Activated CD4-positive, alpha-beta T cell treated with anti-CD3 and anti-CD28 coated beads, Interleukin-2, Interleukin-4, amounts not matched to agents 100 ng/mL and 50 ng/mL, durations not matched to agents 16 hours and 8 hours (primary cell): ENCODE data around the gene LIMD2.

Source experiments
- DNase-seq: peaks from one replicate; pipeline ENCODE4 v3.0.0-alpha.2; 2020; ENCODE audit warnings: low spot score

Gene LIMD2

GRCh38 chr17:63681530-63681929 is 18.4 kb downstream of the LIMD2 start:
- DNase-seq = no peak

GRCh38 chr17:63680700-63681099 is 19.2 kb downstream of the LIMD2 start:
- no peak for DNase-seq

- DNase-seq = no peak
These were observed 20.7 kb downstream of the LIMD2 start for GRCh38 chr17:63679214-63679613.

- DNase-seq = no peak
These were observed 23.3 kb downstream of the LIMD2 start for GRCh38 chr17:63676584-63676983.

GRCh38 chr17:63675607-63676546 is 24.0 kb downstream of the LIMD2 start:
- no peak for DNase-seq

GRCh38 chr17:63675231-63675606 is 24.7 kb downstream of the LIMD2 start:
- no peak for DNase-seq

GRCh38 chr17:63672856-63673255 is 27.1 kb downstream of the LIMD2 start:
- no peak for DNase-seq

- no peak for DNase-seq
These were observed 34.3 kb downstream of the LIMD2 start for GRCh38 chr17:63665527-63666214.

- no peak for DNase-seq
These were observed 40.1 kb downstream of the LIMD2 start for GRCh38 chr17:63659850-63660249.

GRCh38 chr17:63658366-63658765 is 41.6 kb downstream of the LIMD2 start:
- no peak for DNase-seq

- DNase-seq = no peak
These were observed 42.1 kb downstream of the LIMD2 start for GRCh38 chr17:63657786-63658185.

- DNase-seq = no peak
These were observed 46.9 kb downstream of the LIMD2 start for GRCh38 chr17:63653050-63653449.

GRCh38 chr17:63652106-63652505 is 47.8 kb downstream of the LIMD2 start:
- DNase-seq = no peak

GRCh38 chr17:63649813-63650212 is 50.1 kb downstream of the LIMD2 start:
- DNase-seq = no peak

GRCh38 chr17:63647936-63648335 is 52.0 kb downstream of the LIMD2 start:
- no peak for DNase-seq

GRCh38 chr17:63647065-63647725 is 52.7 kb downstream of the LIMD2 start:
- DNase-seq = no peak

- DNase-seq = no peak
These were observed 53.5 kb downstream of the LIMD2 start for GRCh38 chr17:63646488-63646806.
